AG04450 (cell line): ENCODE results near the gene EXPH5. TPM values are rescaled to one million over a fixed set of nuclear protein-coding genes. Genes with fewer than 3 reads are reported as not detected.
"Not testable (repeated sequence)": the region's sequence is repeated elsewhere in the genome, so short reads cannot be mapped to it uniquely, and the experiment has no call there.

Experiments
- CTCF ChIA-PET: fragments of 300-600, 350-600 bp; formaldehyde crosslinking; extraction: SDS; loops from one replicate; lab custom pipeline; 2022; ENCODE audit warnings: antibody characterized with exemption, inconsistent platforms; lab: Charles Lee
- POLR2A ChIA-PET: fragments of 350-600 bp; formaldehyde crosslinking; extraction: SDS; loops from one replicate; lab custom pipeline; 2021; ENCODE audit warnings: antibody characterized with exemption, inconsistent platforms; lab: Yijun Ruan, JAX
- DNase-seq: peaks from one replicate; pipeline ENCODE4 v3.0.0-alpha.2; 2011; ENCODE audit warnings: low read depth, low spot score
- H3K27ac ChIP-seq: one replicate; pipeline ENCODE4 v1.5.1; 2012; ENCODE audit warnings: low read depth, low read length, control low read depth
- H3K27me3 ChIP-seq: one replicate; pipeline ENCODE4 v1.6.0; 2012; ENCODE audit warnings: low read length; ENCODE audit not compliant: control insufficient read depth, insufficient read depth
- H3K4me3 ChIP-seq: 2 replicates; pipeline ENCODE4 v1.5.1; 2011; ENCODE audit warnings: mild to moderate bottlenecking, low read depth, low read length, control low read depth
- H3K9me3 ChIP-seq: 2 replicates; pipeline ENCODE4 v1.5.1; 2012; ENCODE audit warnings: low read length; ENCODE audit not compliant: control insufficient read depth, insufficient read depth
- CTCF ChIP-seq: IDR thresholded peaks from 2 replicates; pipeline ENCODE4 v1.5.1; 2011; ENCODE audit warnings: low read depth, low read length, control low read depth, inconsistent platforms
- polyA minus RNA-seq: library from RNA; depleted of rRNA, polyadenylated mRNA; stranded (reverse); fragments of >200 nt; gene quantifications from 2 replicates; pipeline ENCODE4 v1.2.3, GENCODE V29; 2011; rRNA and poly(A)+ RNA removed
- polyA plus RNA-seq: library from polyadenylated mRNA; depleted of rRNA; stranded (reverse); fragments of >200 nt; gene quantifications from 2 replicates; pipeline ENCODE4 v1.2.3, GENCODE V29; 2011; rRNA removed

The EXPH5 gene
- 0.26 and 0.37 TPM in 2 replicates for polyA plus RNA-seq
- 1.4 and 1.6 TPM in 2 replicates for polyA minus RNA-seq

GRCh38 chr11:108593214-108593922, at the start of gene EXPH5:
EXPH5 (minus strand) TSS chr11:108593768; CDS start chr11:108593536, 232 bp downstream.
- no peak for DNase-seq
- ChIA-PET POLR2A (no interaction called here), CTCF (interaction anchor here (0.6 kb wide), 1 partner anchor 41 kb away, joined by 5 read pairs; no protein-coding TSS in a partner anchor)
- Histone ChIP-seq H3K4me3 (peak within 1 kb of the TSS; percentile 66), H3K9me3 (no peaks in the 10 kb centered on the region; the same call in 1 of the 2 replicates), H3K27ac (no peak within 1 kb of the TSS), H3K27me3 (peaks cover 16% of the 10 kb centered on the region)
- 0 out of 2 replicates have a peak, but pooled peaks have one; percentile 1 for TF ChIP-seq CTCF

- POLR2A ChIA-PET = not testable (repeated sequence)
These were observed 48.2 kb upstream of the EXPH5 start for GRCh38 chr11:108641752-108642151.

GRCh38 chr11:108639146-108639545, 45.6 kb upstream of the EXPH5 start:
- POLR2A ChIA-PET = no interaction called here
- no peaks in the 10 kb centered on the region for H3K9me3 ChIP-seq
- no peak for DNase-seq
- H3K4me3 ChIP-seq = no peak overlapping the region
- H3K27me3 ChIP-seq = peaks cover 5% of the 10 kb centered on the region
- no peak overlapping the region for H3K27ac ChIP-seq
- no peak for TF ChIP-seq CTCF
- CTCF ChIA-PET = no interaction called here

More at GRCh38 chr11:108641752-108642151, 48.2 kb upstream of the EXPH5 start:
- DNase-seq, H3K27ac ChIP-seq, CTCF ChIA-PET, H3K4me3 ChIP-seq, H3K9me3 ChIP-seq, H3K27me3 ChIP-seq: not testable (repeated sequence)

GRCh38 chr11:108636222-108636621, 42.7 kb upstream of the EXPH5 start:
- Histone ChIP-seq H3K27ac (no peak overlapping the region), H3K4me3 (no peak overlapping the region), H3K9me3 (no peaks in the 10 kb centered on the region; the same call in 1 of the 2 replicates), H3K27me3 (peaks cover 5% of the 10 kb centered on the region)
- no peak for TF ChIP-seq CTCF
- CTCF ChIA-PET = no interaction called here
- POLR2A ChIA-PET = no interaction called here
- DNase-seq = no peak

- no peak overlapping the region for H3K4me3 ChIP-seq
- H3K27ac ChIP-seq = no peak overlapping the region
- POLR2A ChIA-PET = no interaction called here
- DNase-seq = no peak
- CTCF ChIA-PET = no interaction called here
- no peak for TF ChIP-seq CTCF
- H3K9me3 ChIP-seq = no peaks in the 10 kb centered on the region; the same call in 1 of the 2 replicates
- peaks cover 5% of the 10 kb centered on the region for H3K27me3 ChIP-seq
These were observed 41.5 kb upstream of the EXPH5 start for GRCh38 chr11:108635106-108635505.
